ENCODE results near the gene SCAF8.
A peak's percentile ranks its signal among the peaks of the same experiment; 100 is the strongest.
"Not testable (repeated sequence)": the region's sequence is repeated elsewhere in the genome, so short reads cannot be mapped to it uniquely, and the experiment has no call there.

SCAF8 gene

GRCh38 chr6:154733626-154734382 is 588 bp downstream of the SCAF8 start:
- peak; percentile 94 for DNase-seq (ENCODE audit: low read depth)

GRCh38 chr6:154736618-154737259 is 3.5 kb downstream of the SCAF8 start:
- no peak for DNase-seq (ENCODE audit: low read depth)

- DNase-seq (ENCODE audit: low read depth): no peak
Observed at GRCh38 chr6:154737424-154737823, 4.2 kb downstream of the SCAF8 start.

DNA sequence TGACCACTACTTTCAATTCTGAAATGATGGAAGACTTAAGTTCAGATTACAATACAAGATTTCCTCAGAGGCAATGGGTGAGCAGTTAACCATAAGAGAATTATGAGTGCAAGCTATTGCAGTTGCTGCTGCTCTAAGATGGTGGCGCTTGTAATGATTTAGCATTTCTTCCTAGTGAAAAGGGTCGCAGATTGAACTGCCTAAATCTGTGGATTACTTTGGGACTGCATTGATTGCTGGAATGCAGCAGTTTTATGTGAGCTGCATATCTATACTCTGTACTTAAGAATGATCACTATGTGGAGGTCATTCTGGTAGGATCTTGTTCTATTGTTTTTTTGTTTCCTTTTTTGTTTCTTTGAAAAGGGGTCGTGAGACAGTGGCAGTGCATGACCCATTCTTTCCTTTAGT is 5.3 kb downstream of the SCAF8 start:
- DNase-seq (ENCODE audit: low read depth): no peak

- DNase-seq (ENCODE audit: low read depth): no peak
Observed at GRCh38 chr6:154740658-154741057, 7.4 kb downstream of the SCAF8 start.

DNA sequence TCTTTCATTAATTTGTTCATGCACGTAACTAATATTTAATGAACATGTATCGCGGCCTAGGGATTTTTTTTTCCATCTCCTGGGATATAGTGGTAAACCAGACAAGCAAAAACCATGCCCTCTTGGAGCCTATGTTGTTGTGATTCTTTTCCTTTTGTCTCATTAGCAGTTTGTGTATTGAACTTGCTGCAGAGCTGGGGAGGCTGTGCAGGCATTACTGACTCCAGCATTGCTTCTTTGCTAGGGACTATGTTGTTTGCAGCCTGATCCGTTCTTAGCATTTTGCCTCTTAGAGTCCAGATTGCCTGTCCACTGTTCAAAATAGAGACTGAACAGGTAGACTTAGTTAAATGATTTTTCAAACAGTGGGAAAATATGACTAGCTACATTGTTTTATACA is 9.7 kb downstream of the SCAF8 start:
- DNase-seq (ENCODE audit: low read depth): no peak

DNA sequence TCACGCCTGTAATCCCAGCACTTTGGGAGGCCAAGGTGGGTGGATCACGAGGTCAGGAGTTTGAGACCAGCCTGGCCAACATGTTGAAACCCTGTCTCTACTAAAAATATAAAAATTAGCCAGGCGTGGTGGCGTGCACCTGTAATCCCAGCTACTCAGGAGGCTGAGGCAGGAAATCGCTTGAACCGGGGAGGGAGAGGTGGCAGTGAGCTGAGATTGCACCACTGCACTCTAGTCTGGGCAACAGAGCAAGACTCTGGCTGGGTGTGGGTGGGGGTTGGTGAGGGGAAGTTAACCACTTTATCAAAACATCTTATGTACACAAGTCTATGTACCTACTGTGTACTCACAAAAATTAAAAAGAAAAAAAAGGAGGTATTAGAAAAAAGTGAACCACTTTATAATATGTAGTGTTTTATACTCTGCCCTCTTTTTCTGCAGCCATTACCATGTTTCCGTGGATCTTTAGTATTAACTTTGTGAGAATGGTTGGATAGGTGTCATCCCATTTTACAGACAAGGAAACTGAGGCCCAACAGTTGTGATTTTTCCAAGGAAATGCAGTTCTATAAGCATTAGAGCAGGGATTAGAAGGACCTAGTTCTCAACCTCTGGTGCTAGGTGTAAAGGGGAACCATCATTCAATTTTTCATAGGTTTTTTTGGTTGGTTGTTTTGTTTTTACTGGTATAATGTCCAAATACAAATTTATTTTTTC is 11.0 kb downstream of the SCAF8 start:
- DNase-seq (ENCODE audit: low read depth): not testable (repeated sequence)

DNA sequence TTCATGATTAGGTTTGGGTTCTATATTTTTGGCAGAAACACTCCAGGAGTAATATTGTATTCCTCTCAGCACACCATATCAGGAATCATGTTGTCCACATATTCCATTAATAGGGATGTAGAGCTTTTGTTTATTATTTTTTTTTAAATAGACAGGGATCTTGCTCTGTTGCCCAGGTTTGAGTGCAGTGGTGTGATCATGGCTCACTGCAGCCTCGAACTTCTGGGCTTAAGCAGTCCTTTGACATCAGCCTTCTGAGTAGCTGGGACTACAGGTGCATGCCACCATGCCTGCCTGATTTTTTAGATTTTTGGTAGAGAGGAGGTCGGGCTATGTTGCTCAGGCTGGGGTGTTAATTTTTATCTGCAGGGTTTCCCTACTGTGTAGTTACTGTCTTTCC is 12.0 kb downstream of the SCAF8 start:
- DNase-seq (ENCODE audit: low read depth): no peak

DNA sequence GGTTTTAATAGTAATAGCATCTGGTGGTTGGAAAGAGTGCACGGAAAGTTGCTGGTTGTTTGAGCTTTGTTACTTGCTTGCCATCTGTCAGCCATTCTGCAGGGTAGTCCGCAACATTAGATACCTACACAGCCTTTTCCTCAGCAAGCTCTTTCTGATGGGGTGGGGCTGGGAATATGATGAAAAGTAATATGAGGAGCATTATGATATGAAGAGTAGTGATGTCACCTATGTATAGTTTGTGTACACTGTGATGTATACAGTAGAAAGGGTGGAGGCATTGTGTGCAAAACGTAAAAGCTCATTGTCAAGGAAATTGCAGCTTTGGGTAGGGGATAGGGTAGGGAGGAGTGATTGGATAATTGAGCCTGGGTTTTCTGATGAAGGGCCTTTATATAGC is 16.1 kb downstream of the SCAF8 start:
- no peak for DNase-seq (ENCODE audit: low read depth)

DNA sequence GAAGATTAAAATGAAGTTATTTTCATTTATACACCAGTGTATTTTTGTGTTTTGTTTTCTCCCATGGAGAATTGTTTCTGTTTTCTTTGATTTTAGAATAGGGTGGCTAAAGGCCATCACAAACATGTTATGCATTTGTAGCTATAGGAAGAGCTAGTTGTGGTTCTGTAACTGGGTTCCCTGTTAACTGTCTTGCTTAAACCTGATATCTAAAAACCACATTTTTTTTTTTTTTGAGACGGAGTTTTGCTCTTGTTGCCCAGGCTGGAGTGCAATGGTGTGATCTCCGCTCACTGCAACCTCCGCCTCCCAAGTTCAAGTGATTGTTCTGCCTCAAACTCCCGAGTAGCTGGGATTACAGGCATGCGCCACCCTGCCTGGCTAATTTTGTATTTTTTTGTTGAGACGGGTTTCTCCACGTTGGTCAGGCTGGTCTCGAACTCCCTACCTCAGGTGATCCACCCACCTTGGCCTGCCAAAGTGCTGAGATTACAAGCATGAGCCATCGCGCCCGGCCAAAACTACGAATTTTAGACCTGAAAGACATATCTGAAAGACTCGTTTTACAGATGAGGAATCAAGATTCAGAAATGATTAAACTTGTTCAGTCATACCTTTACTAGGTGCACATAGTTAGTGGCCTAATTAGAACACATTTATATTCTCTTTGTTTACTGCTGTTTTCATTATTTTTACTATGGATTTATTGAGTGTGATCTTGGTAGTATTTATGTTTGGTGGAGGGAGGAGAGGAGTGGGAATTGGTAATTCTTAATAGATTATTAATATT is 18.0 kb downstream of the SCAF8 start:
- no peak for DNase-seq (ENCODE audit: low read depth)

DNA sequence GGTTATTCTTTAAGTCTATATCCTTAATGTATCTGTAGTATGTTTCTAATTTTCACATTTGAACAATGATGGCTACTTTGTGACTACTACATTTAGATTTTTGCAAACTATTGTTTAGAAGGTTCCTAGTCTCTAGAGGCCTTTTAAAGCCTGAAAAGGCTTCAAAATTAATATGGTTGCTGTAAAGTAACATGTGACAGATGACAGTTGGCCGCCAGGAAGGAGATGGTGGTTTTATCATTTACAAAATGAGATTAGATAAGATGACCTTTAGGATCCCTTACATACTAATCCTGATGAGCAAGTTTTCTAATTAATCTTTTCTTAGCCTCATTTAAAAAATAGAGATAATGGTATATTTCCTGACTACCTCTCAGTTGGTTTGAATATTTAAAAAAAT is 18.8 kb downstream of the SCAF8 start:
- DNase-seq (ENCODE audit: low read depth): no peak

DNA sequence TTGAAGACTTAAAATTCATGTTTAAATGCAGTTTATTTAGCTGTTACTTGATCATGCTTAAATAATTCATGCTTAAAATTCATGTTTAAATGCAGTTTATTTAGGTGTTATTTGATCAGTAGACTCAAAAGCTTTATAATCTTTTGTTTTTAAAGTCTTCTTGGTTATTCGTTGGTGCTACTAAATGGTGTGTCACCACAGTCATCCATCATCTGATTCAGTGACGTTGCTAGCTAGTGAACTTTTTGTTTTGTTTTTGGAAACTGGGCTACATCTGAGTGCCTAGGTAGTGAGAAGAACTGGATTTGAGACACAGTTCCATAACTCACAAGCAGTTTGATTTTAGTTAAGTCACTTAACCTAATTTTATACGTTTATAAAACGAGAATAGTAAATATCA is 20.9 kb downstream of the SCAF8 start:
- peak; percentile 24 for DNase-seq (ENCODE audit: low read depth)

DNA sequence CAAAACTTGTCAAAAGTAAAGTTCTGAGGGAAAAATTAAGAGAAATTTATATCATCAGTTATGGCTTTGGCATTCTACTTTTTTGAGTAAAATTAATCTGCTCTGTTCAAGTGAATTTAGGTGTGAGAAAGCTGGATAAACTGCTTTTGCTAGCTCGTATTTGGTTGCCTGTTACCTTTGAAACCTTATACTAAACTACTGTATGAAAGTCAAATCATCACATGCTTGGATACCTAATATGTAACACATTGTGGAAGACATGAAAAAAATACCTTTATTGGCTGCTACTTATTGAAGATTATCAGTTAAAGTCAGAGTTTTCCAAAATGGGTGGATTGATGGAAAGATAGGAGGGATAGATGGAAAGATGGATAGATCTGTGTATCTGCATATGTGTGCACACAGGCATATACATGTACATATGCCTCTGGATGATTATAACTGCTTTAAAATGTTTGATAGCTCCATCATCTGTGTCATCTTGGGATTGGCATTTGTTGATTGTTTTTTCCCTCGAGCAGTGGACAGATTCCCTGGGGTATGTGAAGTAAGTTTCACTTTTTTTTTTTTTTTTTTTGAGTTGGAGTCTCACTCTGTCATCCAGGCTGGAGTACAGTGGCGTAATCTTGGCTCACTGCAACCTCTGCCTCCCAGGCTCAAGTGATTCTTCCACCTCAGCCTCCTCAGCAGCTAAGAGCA is 24.3 kb downstream of the SCAF8 start:
- no peak for DNase-seq (ENCODE audit: low read depth)

GRCh38 chr6:154758125-154758524 is 24.9 kb downstream of the SCAF8 start:
- DNase-seq (ENCODE audit: low read depth): no peak

DNA sequence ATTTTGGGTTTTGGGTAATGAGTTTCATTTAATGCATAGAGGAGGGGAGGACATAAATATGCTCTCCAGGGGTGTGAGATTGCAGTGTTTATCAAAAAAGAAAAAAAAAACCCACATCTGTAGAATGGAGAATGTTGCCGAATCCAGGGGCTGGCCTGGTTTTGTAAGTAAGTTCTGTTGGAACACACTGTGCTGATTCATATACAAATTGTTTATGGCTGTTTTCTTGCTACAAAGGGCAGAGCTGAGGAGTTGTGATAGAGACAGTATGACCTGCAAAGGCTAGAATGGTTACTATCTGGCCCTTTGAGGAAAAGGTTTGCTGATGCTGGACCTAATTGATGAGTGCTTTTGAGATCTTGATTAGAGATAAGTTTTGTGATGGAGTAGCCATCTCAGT is 30.4 kb downstream of the SCAF8 start:
- DNase-seq (ENCODE audit: low read depth): no peak

DNA sequence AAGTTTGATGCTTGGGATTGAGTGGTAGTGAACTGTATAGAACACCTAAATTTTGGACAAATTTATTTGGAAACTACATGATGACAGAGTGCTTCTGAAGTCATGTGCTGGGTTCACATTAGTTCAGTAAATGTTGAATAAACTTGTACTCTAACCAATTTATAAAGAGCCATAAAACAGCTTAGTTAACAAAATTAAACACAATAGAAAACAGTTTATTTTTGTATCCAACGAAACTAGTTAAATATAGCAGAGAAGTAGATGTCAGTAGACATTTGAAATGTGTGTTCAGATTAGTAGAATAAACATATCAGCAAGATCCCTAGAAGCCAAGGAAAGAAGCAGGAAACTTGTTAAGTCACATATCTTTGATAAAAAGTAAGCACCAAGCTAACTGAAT is 32.1 kb downstream of the SCAF8 start:
- no peak for DNase-seq (ENCODE audit: low read depth)

GRCh38 chr6:154766288-154766687 is 33.1 kb downstream of the SCAF8 start:
- peak; percentile 12 for DNase-seq (ENCODE audit: low read depth)

DNA sequence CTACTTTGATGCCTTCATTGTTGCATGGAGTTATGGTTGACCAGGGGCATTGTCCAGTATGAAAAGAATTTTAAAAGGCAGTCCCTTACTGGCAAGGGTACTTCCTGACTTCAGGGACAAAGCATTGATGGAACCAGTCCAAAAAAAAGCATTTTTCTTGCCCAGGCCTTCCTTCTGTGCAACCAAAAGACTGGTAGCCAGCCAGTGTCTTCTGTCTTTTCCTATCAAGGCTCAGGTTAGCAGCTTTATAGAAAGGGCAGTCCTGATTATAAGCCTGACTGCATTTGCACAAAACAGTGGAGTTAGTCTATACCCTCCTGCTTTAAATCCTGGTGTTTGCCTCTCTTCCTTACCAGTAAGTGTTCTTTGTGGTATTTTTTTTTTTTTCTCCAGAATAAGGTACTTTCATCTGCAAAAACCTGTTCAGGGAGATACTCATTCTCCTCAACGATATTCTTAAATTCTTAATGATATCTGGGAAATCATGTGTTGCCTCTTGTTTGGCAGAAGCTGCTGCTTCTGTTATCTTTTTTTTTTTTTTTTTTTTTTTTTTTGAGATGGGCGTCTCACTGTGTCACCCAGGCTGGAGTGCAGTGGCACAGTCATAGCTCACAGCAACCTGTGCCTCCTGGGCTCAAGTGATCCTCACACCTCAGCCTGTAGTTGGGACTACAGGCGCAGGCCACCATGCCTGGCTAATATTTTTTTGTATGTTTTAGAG is 33.9 kb downstream of the SCAF8 start:
- DNase-seq (ENCODE audit: low read depth): peak; percentile 1

GRCh38 chr6:154768280-154768679 is 35.1 kb downstream of the SCAF8 start:
- no peak for DNase-seq (ENCODE audit: low read depth)

GRCh38 chr6:154773610-154774089 is 40.4 kb downstream of the SCAF8 start:
- DNase-seq (ENCODE audit: low read depth): no peak

GRCh38 chr6:154779157-154779556 is 45.9 kb downstream of the SCAF8 start:
- DNase-seq (ENCODE audit: low read depth): not testable (repeated sequence)

Data from GM04504 (cell line).